Measurements from ENCODE around the gene OR6K2. TPM values are rescaled to one million over a fixed set of nuclear protein-coding genes. Genes with fewer than 3 reads are reported as not detected.
"Not testable (repeated sequence)": the region's sequence is repeated elsewhere in the genome, so short reads cannot be mapped to it uniquely, and the experiment has no call there.

OR6K2 gene
- total and polyA plus RNA-seq, 10 donors: not detected

- Histone ChIP-seq H3K27ac (no peak overlapping the region), H3K27me3 (replicated peaks in 1 of 7) (no peaks in the 10 kb centered on the region), H3K9me3 (no peaks in the 10 kb centered on the region), H3K4me3 (no peak overlapping the region), H3K36me3 (no peaks in the 10 kb centered on the region), H3K4me1 (no peaks in the 10 kb centered on the region)
- TF ChIP-seq, protein P1, sequence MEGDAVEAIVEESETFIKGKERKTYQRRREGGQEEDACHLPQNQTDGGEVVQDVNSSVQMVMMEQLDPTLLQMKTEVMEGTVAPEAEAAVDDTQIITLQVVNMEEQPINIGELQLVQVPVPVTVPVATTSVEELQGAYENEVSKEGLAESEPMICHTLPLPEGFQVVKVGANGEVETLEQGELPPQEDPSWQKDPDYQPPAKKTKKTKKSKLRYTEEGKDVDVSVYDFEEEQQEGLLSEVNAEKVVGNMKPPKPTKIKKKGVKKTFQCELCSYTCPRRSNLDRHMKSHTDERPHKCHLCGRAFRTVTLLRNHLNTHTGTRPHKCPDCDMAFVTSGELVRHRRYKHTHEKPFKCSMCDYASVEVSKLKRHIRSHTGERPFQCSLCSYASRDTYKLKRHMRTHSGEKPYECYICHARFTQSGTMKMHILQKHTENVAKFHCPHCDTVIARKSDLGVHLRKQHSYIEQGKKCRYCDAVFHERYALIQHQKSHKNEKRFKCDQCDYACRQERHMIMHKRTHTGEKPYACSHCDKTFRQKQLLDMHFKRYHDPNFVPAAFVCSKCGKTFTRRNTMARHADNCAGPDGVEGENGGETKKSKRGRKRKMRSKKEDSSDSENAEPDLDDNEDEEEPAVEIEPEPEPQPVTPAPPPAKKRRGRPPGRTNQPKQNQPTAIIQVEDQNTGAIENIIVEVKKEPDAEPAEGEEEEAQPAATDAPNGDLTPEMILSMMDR (IDR thresholded peaks at IDR 0.05 in 8 of 11, conservative IDR thresholded peaks at IDR 0.05 in 3 of 11): no peak
- no peak for TF ChIP-seq POLR2AphosphoS5 (IDR thresholded peaks at IDR 0.05)
- no peak for TF ChIP-seq POLR2A (IDR thresholded peaks at IDR 0.05)
- DNase-seq: no peak
- intact Hi-C loops (cut with DNase I; ENCODE audit: low total_unique reads): no loop called here
Measured at GRCh38 chr1:158691907-158692306, 8.5 kb downstream of the OR6K2 start.

DNA sequence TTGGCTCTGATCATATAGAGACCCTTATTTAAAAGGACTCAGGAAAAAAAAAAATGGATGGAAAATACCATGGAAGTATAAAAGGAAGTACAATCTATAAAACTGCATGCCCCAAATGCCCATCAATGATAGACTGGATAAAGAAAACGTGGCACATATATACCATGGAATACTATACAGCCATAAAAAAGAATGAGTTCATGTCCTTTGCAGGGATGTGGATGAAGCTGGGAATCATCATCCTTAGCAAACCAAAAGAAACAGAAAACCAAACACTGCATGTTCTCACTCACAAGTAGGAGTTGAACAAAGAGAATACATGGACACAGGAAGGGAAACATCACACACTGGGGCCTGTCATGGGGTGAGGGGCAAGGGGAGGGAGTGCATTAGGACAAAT is 9.3 kb downstream of the OR6K2 start:
- H3K9me3 ChIP-seq; DNase-seq; H3K27me3 ChIP-seq (replicated peaks in 1 of 7); H3K27ac ChIP-seq; H3K36me3 ChIP-seq; intact Hi-C loops (cut with DNase I; ENCODE audit: low total_unique reads); H3K4me3 ChIP-seq; H3K4me1 ChIP-seq: not testable (repeated sequence)
- WGBS, 5 donors: 39 to 69% (median 54%) methylated on average over 1 of the region's 1 CpG

DNA sequence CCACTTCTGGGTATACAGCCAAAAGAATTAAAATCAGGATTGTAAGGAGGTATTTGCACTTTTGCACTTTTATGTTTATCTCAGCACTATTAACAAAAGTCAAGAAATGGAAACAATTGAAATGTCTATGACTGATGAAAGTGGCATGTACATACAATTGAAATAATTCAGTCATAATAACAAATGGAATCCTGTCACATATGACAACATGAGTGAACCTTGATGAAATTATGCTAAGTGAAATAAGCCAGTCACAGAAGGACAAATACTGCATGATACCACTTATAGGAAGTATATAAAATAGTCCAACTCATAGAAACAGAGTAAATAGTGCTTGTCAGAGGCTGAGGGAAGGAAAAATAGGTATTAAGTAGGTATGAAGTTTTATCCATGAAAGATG is 10.6 kb downstream of the OR6K2 start:
- TF ChIP-seq POLR2AphosphoS5 (IDR thresholded peaks at IDR 0.05) (no peak), POLR2A (IDR thresholded peaks at IDR 0.05) (no peak)
- TF ChIP-seq, protein P1 (IDR thresholded peaks at IDR 0.05 in 8 of 11, conservative IDR thresholded peaks at IDR 0.05 in 3 of 11): no peak
- H3K4me1 ChIP-seq: no peaks in the 10 kb centered on the region
- H3K4me3 ChIP-seq: no peak overlapping the region
- H3K36me3 ChIP-seq: no peaks in the 10 kb centered on the region
- H3K9me3 ChIP-seq: no peaks in the 10 kb centered on the region
- peaks cover 0 to 3% (median 0%) of the 10 kb centered on the region in 7 donors for H3K27me3 ChIP-seq (replicated peaks in 1 of 7)
- no peak for DNase-seq
- intact Hi-C loops (cut with DNase I; ENCODE audit: low total_unique reads): no loop called here
- no peak overlapping the region for H3K27ac ChIP-seq

- intact Hi-C loops (cut with DNase I; ENCODE audit: low total_unique reads): no loop called here
- DNase-seq: no peak
- WGBS, 5 donors: 76 to 90% (median 87%) methylated on average over 1 of the region's 1 CpG
- Histone ChIP-seq H3K9me3 (no peaks in the 10 kb centered on the region), H3K27me3 (replicated peaks in 1 of 7) (peaks cover 0 to 3% (median 0%) of the 10 kb centered on the region in 7 donors), H3K36me3 (no peaks in the 10 kb centered on the region), H3K4me3 (no peak overlapping the region), H3K27ac (no peak overlapping the region), H3K4me1 (no peaks in the 10 kb centered on the region)
- TF ChIP-seq, protein P1 (IDR thresholded peaks at IDR 0.05 in 8 of 11, conservative IDR thresholded peaks at IDR 0.05 in 3 of 11): no peak
- TF ChIP-seq POLR2AphosphoS5 (IDR thresholded peaks at IDR 0.05) (no peak), POLR2A (IDR thresholded peaks at IDR 0.05) (no peak)
Measured at GRCh38 chr1:158689110-158689509, 11.3 kb downstream of the OR6K2 start.

- 89 to 100% (median 93%) methylated on average over 1 of the region's 1 CpG for WGBS, 5 donors
- H3K4me1 ChIP-seq; H3K36me3 ChIP-seq; DNase-seq; H3K27ac ChIP-seq; H3K4me3 ChIP-seq; intact Hi-C loops (cut with DNase I; ENCODE audit: low total_unique reads); H3K27me3 ChIP-seq (replicated peaks in 1 of 7); H3K9me3 ChIP-seq: not testable (repeated sequence)
Measured at GRCh38 chr1:158688343-158688742, 12.1 kb downstream of the OR6K2 start.

Data from spleen (tissue), 11 donors.